GM12891 (cell line): Measurements from ENCODE around the gene PMAIP1.

ENCODE experiments used
- POLR2A ChIP-seq: IDR thresholded peaks from 2 replicates; pipeline ENCODE4 v1.6.1; 2011; ENCODE audit warnings: low read depth, low read length, control low read depth
- POLR2AphosphoS5 ChIP-seq: IDR thresholded peaks from 2 replicates; pipeline ENCODE4 v1.6.1; 2011; ENCODE audit warnings: low read depth, low read length, control low read depth
- POU2F2 ChIP-seq: IDR thresholded peaks from 2 replicates; pipeline ENCODE4 v1.6.1; 2011; ENCODE audit warnings: low read depth, mild to moderate bottlenecking, control low read depth, low read length, moderate library complexity
- SPI1 ChIP-seq: IDR thresholded peaks from 2 replicates; pipeline ENCODE4 v1.6.1; 2011; ENCODE audit warnings: low read depth, low read length, control low read depth
- TAF1 ChIP-seq: IDR thresholded peaks from 2 replicates; pipeline ENCODE4 v1.6.1; 2011; ENCODE audit warnings: low read depth, low read length, control low read depth

DNA sequence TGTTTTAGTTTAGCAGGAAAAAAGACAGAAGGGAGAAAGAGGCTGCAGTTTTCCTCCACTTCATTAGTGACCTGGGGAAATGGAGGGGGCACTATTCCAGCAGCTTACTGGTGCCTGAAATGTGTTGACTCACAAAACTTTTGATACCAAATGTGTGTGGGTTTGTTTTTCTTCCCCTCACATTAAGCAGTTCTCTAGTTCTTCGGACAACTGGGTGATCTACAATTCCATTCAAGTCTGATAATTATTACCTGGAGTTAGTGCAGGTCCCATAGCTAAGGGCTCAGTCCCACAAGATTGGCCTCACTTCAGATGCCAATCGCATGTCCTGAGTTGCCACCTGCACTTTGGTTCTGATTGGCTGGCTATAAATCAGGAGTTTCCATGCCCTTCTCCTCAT lies 28.4 kb downstream of the PMAIP1 start:
- no peak for TF ChIP-seq POLR2A
- no peak for TF ChIP-seq POLR2AphosphoS5
- TF ChIP-seq POU2F2: no peak
- TF ChIP-seq TAF1: no peak
- no peak for TF ChIP-seq SPI1
